ENCODE results near the gene RHO. TPM values are rescaled to one million over a fixed set of nuclear protein-coding genes. Genes with fewer than 3 reads are reported as not detected.

RHO gene
- total RNA-seq, 3 donors from 2014 or later, result 0.15 TPM; not detected in 2

DNA sequence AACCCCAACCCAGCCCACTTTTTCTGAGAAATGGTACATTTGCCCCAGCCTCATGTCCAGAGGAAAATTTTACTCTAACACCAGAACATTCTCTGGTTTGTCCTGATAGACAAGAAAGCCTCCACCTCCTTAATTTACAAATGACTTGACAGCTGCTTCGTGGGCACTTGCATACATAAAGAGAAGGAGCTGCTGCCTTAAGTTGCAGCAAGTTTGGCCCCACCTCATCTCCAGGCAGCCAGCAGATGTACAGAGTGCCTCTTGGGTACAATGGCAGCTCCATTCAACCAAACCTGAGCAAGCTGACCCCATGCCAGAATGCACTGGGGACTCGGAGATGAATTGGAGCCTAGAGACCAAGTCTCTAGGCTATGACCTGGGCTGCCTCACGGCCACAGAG is 8.4 kb downstream of the RHO start:
- Histone ChIP-seq H3K4me1 (no peaks in the 10 kb centered on the region), H3K27ac (no peak overlapping the region), H3K4me3 (no peak overlapping the region), H3K27me3 (no peaks in the 10 kb centered on the region), H3K9me3 (no peaks in the 10 kb centered on the region), H3K36me3 (no peaks in the 10 kb centered on the region)
- no peak for TF ChIP-seq POLR2A (IDR thresholded peaks at IDR 0.05)
- no peak for TF ChIP-seq POLR2AphosphoS5 (IDR thresholded peaks at IDR 0.05)
- TF ChIP-seq, protein P1, sequence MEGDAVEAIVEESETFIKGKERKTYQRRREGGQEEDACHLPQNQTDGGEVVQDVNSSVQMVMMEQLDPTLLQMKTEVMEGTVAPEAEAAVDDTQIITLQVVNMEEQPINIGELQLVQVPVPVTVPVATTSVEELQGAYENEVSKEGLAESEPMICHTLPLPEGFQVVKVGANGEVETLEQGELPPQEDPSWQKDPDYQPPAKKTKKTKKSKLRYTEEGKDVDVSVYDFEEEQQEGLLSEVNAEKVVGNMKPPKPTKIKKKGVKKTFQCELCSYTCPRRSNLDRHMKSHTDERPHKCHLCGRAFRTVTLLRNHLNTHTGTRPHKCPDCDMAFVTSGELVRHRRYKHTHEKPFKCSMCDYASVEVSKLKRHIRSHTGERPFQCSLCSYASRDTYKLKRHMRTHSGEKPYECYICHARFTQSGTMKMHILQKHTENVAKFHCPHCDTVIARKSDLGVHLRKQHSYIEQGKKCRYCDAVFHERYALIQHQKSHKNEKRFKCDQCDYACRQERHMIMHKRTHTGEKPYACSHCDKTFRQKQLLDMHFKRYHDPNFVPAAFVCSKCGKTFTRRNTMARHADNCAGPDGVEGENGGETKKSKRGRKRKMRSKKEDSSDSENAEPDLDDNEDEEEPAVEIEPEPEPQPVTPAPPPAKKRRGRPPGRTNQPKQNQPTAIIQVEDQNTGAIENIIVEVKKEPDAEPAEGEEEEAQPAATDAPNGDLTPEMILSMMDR (IDR thresholded peaks at IDR 0.05), result no peak
- DNase-seq (ENCODE audit: low spot score in 2 of 2), result no peak
- intact Hi-C loops (cut with DNase I; ENCODE audit: low total_unique reads), result no loop called here

DNA sequence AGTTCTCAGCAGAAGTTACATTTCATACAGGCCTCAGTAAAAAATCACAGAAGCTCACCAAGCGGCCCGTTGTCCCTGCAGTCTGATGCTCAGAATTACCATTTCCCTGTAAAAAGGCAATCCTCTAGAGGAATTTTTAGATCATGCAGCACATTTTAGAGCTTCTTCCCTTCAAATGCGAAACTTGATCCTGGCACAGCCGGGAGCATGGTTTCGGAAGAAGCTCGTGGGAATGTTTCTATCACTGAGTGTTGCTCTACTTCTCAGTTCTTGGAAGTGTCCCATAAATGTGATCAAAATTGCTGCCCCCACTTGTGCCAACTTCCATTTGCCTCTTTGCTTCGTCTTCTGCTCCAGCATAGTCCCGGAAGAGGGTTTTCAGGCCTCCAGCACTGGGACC is 10.8 kb downstream of the RHO start:
- no peak for DNase-seq (ENCODE audit: low spot score in 2 of 2)
- no peaks in the 10 kb centered on the region for H3K36me3 ChIP-seq
- intact Hi-C loops (cut with DNase I; ENCODE audit: low total_unique reads), result no loop called here
- H3K9me3 ChIP-seq, result no peaks in the 10 kb centered on the region
- H3K4me3 ChIP-seq, result no peak overlapping the region
- no peak overlapping the region for H3K27ac ChIP-seq
- no peaks in the 10 kb centered on the region for H3K27me3 ChIP-seq
- H3K4me1 ChIP-seq, result no peaks in the 10 kb centered on the region
- TF ChIP-seq POLR2A (IDR thresholded peaks at IDR 0.05), result no peak
- TF ChIP-seq POLR2AphosphoS5 (IDR thresholded peaks at IDR 0.05), result no peak
- TF ChIP-seq, protein P1 (IDR thresholded peaks at IDR 0.05), result no peak

DNA sequence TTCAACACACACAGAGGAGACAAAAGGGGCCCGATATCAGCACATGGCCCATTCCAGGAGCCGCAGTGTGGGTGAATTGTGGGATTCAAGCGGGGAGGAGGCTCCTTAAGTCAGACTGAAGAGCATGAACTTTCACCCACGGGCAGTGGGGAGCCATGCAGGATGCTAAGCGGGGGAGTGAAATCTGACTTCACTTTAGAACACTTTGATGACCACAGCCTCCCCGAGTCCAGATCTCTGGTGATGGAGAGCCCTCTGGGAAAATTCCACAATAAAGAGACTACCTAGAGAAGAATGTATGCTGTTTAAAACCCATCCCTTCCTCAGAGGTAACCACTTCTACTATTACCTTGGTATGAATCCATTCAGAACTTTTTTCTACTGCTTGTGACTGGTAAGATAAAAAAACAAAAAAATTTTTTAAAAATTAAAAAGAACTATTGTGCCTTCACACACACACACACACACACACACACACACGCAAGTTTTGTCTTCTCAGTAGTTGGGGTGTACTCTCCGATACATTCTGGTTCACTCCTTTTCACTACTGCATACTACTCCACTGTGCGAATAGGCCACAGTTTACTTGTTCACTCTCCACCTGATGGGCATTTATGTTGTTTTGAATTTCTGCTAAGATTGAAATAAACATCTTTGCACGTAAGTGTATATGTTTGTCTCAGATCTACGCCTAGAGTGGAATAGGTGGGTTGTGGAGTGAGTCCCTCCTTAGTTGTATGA is 12.5 kb downstream of the RHO start:
- Histone ChIP-seq H3K4me3 (no peak overlapping the region), H3K4me1 (no peaks in the 10 kb centered on the region), H3K27me3 (no peaks in the 10 kb centered on the region), H3K27ac (no peak overlapping the region), H3K9me3 (no peaks in the 10 kb centered on the region), H3K36me3 (no peaks in the 10 kb centered on the region)
- TF ChIP-seq POLR2AphosphoS5 (IDR thresholded peaks at IDR 0.05), result no peak
- TF ChIP-seq, protein P1 (IDR thresholded peaks at IDR 0.05), result no peak
- TF ChIP-seq POLR2A (IDR thresholded peaks at IDR 0.05), result no peak
- no peak for DNase-seq (ENCODE audit: low spot score in 2 of 2)
- intact Hi-C loops (cut with DNase I; ENCODE audit: low total_unique reads), result no loop called here

DNA sequence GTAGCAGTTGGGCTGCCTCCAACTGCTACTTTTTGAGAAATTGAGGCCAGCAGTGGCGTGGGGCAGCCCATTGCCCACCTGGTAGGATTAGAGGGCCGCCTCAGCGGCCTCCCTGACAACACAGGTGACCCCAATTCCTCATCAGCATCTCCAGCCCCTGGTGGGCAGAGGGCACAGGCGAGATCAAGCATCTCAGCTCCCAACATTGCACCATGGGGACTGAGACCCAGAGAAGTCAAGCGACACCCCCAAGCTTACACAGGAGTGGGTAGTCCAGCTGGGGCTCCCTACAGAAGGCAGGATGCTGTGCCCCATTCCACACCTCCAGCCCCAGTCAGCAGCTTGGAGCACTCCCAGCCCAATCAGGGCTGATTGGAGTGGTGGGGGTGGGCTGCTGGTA is 14.3 kb downstream of the RHO start:
- no peak for TF ChIP-seq POLR2AphosphoS5 (IDR thresholded peaks at IDR 0.05)
- TF ChIP-seq, protein P1 (IDR thresholded peaks at IDR 0.05), result no peak
- intact Hi-C loops (cut with DNase I; ENCODE audit: low total_unique reads), result no loop called here

DNA sequence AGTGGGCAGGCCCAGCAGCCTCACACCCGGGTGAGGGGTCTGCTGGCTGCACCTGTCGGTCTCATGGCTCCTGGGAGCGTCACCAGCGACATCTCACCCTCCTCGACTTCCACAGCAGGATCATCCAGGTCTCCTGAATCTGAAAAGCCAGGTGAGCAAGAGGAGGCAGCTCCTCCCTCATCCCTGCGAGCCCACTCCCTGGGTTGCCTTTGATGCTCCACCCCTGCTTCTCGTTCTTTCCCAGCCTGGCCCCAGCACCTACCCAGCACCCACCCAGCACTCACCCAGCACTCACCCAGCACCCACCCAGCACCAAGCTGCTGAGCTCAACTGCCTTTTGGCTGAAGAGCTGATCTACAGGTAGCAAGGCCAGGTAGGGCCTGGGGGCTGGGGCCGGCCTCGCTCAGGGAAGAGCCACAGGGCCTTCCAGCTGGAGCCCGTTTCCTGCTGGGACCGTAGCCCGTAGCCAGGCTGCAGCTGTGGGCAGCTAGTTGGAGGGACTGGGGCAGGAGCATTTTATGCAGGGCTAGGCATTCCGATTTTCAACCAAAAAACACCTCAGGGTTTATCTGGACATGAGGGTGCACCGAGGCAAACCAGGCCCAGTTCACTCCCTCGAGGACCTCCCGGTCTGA is 14.8 kb downstream of the RHO start, which contains the start of gene H1-8:
H1-8 (plus strand) TSS at position 20 of the 635 bp plus-strand sequence; CDS start at position 64, 44 bp downstream.
- H3K27ac ChIP-seq, result no peak within 1 kb of the TSS
- TF ChIP-seq POLR2AphosphoS5 (IDR thresholded peaks at IDR 0.05), result no peak
- TF ChIP-seq POLR2A (IDR thresholded peaks at IDR 0.05), result no peak
- TF ChIP-seq, protein P1 (IDR thresholded peaks at IDR 0.05), result no peak
- no peak within 1 kb of the TSS for H3K4me3 ChIP-seq
- DNase-seq (ENCODE audit: low spot score in 2 of 2), result no peak
- no peaks in the 10 kb centered on the region for H3K9me3 ChIP-seq
- H3K4me1 ChIP-seq, result no peaks in the 10 kb centered on the region
- H3K27me3 ChIP-seq, result no peaks in the 10 kb centered on the region
- intact Hi-C loops (cut with DNase I; ENCODE audit: low total_unique reads), result no loop called here
- H3K36me3 ChIP-seq, result no peaks in the 10 kb centered on the region

More for the DNA sequence above, 14.3 kb downstream of the RHO start:
- Histone ChIP-seq H3K4me3 (no peak overlapping the region), H3K9me3 (no peaks in the 10 kb centered on the region), H3K27me3 (no peaks in the 10 kb centered on the region), H3K4me1 (no peaks in the 10 kb centered on the region), H3K27ac (no peak overlapping the region), H3K36me3 (no peaks in the 10 kb centered on the region)
- no peak for DNase-seq (ENCODE audit: low spot score in 2 of 2)
